Heart left ventricle (tissue), 13 donors: ENCODE data around the gene SNX20.

ENCODE experiments used
- POLR2A ChIP-seq, 2 donors: fragments of 450-650 bp; IDR thresholded peaks; one replicate each; pipeline ENCODE4 v1.6.1; 2017; ENCODE audit warnings: antibody characterized with exemption in 2 of 2, mild to moderate bottlenecking in 2 of 2, moderate library complexity in 2 of 2
- TF ChIP-seq, protein P1 (sequence below), 12 donors: fragments of 200-600 bp; sonication (generic) in 4 of 12; IDR thresholded peaks; one replicate each; pipeline versions ENCODE4 v1.5.0 to v1.8.0; 2018 to 2022; ENCODE audit warnings: antibody characterized with exemption in 12 of 12, mild to moderate bottlenecking in 5 of 12
- donor health status: ischemic (EF 13 %, LVEDD 7.1; RV severe dilation, severe dysfunction).
- donor health status: DM: no; HTN: yes; CAD: no.
- donor health status: DM: no; HTN: no; CAD: no.
- donor health status: ischemic (EF 25% LVEDD 6.9; RV normal size, moderate dysfunction).
- donor health status: ischemic (EF 25% LVEDD 5.7; RV mildly dilated, moderate dysfunction).
- donor health status: ischemic (EF 35%, LVEDD 5.7; RV mildly dilated, moderate dysfunction).
- donor health status: nonischemic (EF 11% LVEDD 7.7; RV severe dilation, severe dysfunction).
- donor health status: DM: yes; HTN: yes; CAD: no.
- donor health status: PGD.
- donor health status: ischemic (EF 29% LVEDD 5.4; RV normal size, mild dysfunction).
- donor health status: nonischemic (EF 23%, LVEDD 6.1; RV moderate dilation, normal function).

DNA sequence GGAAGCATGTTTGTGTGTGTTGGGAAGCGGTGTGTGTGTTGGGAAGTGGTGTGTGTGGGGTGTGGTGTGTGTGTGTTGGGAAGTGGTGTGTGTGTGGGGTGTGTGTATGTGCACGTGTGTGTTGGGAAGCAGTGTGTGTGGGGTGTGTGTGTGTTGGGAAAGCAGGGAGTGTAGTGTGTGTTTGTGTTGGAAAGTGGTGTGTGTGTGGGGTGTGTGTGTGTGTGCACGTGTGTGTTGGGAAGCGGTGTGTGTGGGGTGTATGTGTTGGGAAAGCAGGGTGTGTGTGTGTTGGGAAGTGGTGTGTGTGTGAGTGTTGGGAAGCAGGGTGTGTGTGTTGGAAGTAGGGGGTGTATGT lies 11.5 kb upstream of the SNX20 start:
- TF ChIP-seq, protein P1, sequence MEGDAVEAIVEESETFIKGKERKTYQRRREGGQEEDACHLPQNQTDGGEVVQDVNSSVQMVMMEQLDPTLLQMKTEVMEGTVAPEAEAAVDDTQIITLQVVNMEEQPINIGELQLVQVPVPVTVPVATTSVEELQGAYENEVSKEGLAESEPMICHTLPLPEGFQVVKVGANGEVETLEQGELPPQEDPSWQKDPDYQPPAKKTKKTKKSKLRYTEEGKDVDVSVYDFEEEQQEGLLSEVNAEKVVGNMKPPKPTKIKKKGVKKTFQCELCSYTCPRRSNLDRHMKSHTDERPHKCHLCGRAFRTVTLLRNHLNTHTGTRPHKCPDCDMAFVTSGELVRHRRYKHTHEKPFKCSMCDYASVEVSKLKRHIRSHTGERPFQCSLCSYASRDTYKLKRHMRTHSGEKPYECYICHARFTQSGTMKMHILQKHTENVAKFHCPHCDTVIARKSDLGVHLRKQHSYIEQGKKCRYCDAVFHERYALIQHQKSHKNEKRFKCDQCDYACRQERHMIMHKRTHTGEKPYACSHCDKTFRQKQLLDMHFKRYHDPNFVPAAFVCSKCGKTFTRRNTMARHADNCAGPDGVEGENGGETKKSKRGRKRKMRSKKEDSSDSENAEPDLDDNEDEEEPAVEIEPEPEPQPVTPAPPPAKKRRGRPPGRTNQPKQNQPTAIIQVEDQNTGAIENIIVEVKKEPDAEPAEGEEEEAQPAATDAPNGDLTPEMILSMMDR (IDR thresholded peaks at IDR 0.05), result no peak
- no peak for TF ChIP-seq POLR2A (IDR thresholded peaks at IDR 0.05)
